Adipose tissue (tissue), 3 donors: Measurements from ENCODE around the gene OPA3. TPM values are rescaled to one million over a fixed set of nuclear protein-coding genes. Genes with fewer than 3 reads are reported as not detected.

Source experiments
- H3K27ac ChIP-seq: one replicate; pipeline ENCODE4 v1.5.1; 2013; ENCODE audit warnings: low read depth, low read length
- WGBS, 3 donors: extraction: QIAGEN DNeasy Blood & Tissue Kit; methylation state at CpG; one replicate each; pipeline ENCODE4 v1.1.7; 2013; 5-methylcytosine and 5-hydroxymethylcytosine counted together
- polyA plus RNA-seq, 3 donors: library from polyadenylated mRNA; stranded (reverse); fragments of 200-250 nt; gene quantifications; one replicate each; pipeline ENCODE4 v1.2.3, GENCODE V29; 2013
- donor health status: healthy with polysubstance abuse.
- donor health status: Bipolar disorder and iron deficiency.
- donor health status: healthy.

The OPA3 gene
- polyA plus RNA-seq, 3 donors: 3.1 to 6.7 (median 3.5) TPM

DNA sequence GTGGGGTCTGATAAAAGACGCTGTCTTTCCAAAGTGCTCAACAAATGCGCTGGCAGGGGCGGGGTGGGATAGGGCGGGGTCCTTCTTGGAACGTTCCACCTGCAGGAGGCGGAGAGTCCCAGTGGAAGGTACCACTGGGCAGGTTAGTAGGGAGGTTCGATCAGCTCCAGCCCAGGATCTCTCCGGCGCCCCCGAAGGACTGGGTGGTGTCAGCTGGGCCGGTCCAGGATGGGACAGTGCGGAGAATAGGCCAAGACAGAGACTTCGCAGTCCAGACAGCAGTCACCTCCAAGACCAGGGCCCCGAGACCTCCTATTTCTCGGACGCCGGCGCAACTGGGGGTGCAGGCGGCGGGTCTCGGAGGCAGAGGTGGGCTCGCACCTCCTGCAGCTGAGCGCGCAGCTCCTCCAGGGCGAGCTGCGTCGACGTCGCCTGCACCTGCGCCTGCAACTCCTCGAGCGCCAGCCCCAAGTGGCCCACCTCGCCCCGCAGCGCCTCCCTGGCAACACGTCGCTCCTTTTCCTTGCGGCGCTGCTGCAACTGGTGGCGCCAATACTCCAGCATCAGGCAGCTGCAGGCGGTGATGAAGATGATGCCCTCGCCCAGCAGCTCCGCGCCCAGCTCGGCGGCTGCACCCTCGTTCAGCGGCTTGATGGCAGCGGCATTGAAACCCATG, 55.7 kb downstream of the OPA3 start:
- no peak overlapping the region for H3K27ac ChIP-seq
- 5 to 12% (median 10%) methylated on average over 48 to 49 of the region's 49 CpGs for WGBS, 3 donors

DNA sequence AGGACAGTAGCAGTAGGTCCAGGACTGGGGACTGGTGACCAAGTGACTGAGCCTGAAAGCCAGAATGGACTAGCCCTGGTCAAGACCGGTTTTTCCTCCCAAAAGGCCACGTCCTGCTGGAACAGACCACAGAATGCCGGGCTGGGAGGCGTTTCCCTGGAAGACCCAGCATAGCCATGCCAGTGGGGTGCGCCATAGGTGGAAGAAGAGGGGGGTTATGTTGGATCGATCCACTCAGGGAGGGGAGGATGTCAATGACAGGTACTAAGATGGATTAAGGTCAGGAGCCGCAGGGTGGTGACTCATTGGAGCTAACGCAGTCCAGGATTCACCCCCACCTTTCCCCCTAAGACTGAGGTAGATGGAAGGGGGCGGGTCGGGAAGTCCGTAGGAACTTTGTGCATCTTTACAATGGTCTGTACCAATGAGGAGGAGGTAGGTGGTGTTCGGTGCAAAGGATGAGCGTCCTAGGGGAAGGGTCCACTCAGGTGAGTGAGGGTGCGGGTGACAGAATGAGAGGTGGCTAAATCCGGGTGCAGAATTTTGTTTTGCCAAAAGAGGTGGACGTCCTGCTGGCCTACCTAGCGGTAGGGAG, 56.4 kb downstream of the OPA3 start:
- 15 to 49% (median 38%) methylated on average over 17 of the region's 17 CpGs for WGBS, 3 donors
- no peak overlapping the region for H3K27ac ChIP-seq

DNA sequence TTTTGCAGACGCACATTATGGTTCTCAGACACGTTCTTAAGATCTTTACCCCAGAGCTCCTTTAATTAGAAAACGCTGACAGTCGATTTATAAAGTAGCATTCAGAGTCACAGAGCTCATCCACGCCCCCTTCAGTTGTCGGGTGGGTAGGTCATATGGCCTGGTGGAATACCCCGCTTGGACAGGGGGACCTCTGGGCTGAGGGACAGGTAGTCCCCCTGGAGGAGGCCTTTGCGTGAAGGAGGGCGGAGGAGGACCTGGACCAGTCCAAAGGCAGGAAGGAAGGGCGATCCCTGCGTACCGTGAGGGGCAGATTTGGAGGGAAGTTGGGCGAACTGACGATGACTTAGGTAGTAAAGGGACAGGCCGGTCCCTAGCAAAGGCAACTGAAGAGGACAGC, 56.9 kb downstream of the OPA3 start:
- WGBS, 3 donors: 72 to 79% (median 75%) methylated on average over 15 of the region's 15 CpGs
- no peak overlapping the region for H3K27ac ChIP-seq

DNA sequence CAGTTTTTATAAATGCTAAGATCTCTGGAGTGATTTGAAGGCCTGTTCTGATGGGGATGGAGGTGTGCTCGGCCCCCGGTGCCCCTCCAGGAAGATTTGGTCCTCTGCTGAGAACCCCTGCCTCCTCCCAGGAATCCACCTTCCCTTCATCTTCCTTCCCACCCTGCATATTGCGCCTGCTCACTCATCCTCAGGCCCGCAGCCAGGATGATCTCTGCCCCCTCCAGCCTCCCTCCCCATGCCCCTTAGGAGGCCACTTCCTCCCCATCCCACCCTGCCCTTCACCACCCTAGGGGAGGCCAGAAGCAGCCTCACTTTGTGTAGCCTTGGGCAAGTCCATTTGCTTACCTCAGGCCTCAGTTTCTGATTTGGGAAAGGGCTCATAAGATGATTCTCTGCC, 57.6 kb downstream of the OPA3 start:
- WGBS, 3 donors: 89 to 95% (median 91%) methylated on average over 4 of the region's 4 CpGs
- H3K27ac ChIP-seq: no peak overlapping the region

DNA sequence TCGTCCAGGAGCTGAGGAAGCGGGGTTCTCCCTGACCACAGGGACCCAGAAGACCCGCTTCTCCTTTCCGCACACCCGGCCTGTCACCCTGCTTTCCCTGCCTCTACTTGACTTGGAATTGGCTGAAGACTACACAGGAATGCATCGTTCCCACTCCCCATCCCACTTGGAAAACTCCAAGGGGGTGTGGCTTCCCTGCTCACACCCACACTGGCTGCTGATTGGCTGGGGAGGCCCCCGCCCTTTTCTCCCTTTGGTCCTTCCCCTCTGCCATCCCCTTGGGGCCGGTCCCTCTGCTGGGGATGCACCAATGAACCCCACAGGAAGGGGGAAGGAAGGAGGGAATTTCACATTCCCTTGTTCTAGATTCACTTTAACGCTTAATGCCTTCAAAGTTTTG, 58.5 kb downstream of the OPA3 start:
- no peak overlapping the region for H3K27ac ChIP-seq
- 52 to 77% (median 59%) methylated on average over 9 of the region's 9 CpGs for WGBS, 3 donors

DNA sequence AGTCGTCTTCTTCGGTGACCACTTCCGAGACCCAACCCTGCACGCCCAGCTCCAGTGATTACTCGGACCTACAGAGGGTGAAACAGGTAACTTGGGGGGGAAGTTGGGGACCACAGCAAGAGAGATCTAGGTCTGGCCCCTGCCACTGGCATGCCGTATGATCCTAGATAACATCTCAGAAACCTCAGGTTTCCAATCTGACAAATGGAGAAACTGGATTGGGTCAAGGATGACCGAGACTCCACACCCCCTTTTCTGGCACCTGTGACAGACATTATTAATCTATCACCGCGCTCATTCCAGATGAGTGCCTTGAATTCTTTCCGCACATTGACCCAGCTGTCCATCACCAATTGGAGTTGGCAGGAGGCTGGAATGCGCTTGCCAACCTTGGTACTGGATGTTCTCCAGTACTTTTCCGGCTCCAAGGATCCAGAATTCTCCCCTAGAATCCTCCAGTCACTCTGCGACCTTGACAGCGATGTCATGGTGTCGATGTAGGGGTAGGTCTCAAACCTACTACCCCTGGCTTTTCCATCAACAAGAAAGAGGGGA, 60.0 kb downstream of the OPA3 start:
- H3K27ac ChIP-seq: no peak overlapping the region
- WGBS, 3 donors: 56 to 91% (median 90%) methylated on average over 14 to 15 of the region's 15 CpGs

DNA sequence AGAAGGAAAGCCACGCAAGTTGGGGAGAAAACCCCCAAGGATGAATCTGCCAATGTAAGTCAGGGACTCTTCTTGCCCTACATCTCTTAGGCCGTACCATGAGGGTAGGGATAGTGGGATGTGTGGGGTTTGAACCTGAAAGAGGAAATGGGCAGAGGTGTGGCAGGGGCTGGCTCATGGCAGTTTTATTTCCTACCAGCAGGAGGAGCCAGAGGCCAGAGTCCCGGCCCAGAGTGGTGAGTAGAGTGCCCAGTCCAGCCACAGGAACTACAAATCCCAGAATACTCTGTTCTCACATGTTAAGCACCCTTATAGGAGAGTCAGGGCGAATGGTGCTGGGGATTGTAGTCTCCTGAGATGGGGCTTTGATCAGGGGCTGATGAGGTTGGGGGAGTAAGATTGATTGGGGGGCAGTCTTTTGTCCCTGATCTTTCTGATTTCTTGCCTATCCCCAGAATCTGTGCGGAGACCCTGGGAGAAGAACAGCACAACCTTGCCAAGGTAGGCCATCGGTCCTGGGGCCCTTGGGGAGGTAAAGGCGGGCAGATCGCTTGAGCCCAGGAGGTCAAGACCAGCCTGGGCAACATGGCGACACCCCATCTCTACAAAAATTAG, 60.9 kb downstream of the OPA3 start:
- no peak overlapping the region for H3K27ac ChIP-seq
- 66 to 70% (median 68%) methylated on average over 9 of the region's 9 CpGs for WGBS, 3 donors

DNA sequence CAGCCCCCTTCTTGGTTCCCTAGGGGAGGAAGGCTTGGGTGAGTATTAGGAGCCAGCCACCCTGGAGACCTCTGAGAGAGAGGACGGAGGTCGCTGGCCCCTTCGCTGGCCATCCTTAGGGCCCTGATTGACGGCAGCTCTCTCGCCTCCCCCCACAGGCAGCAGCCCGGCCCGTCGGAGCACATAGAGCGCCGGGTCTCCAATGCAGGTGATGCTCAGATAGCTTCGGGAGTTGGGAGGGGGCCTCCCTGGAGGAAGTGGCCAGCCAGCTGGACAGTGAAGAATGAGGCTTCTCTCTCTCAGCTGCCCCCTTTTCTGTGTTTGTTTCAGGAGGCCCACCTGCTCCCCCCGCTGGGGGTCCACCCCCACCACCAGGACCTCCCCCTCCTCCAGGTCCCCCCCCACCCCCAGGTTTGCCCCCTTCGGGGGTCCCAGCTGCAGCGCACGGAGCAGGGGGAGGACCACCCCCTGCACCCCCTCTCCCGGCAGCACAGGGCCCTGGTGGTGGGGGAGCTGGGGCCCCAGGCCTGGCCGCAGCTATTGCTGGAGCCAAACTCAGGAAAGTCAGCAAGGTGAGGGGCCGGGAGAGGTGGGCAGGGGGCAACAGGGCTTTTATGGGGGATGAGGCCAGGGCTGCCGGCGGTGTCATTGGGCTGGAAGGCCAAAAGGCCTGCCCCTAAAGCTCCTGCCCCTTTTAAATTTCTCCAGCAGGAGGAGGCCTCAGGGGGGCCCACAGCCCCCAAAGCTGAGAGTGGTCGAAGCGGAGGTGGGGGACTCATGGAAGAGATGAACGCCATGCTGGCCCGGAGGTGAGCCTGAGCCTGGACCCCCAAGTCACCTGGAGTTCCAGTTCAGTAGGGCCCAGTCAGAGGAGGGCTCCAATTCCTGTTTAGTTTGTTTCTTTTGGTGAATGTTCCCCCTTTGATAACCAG, 62.3 kb downstream of the OPA3 start:
- 86 to 88% (median 87%) methylated on average over 23 to 24 of the region's 24 CpGs for WGBS, 3 donors
- no peak overlapping the region for H3K27ac ChIP-seq

DNA sequence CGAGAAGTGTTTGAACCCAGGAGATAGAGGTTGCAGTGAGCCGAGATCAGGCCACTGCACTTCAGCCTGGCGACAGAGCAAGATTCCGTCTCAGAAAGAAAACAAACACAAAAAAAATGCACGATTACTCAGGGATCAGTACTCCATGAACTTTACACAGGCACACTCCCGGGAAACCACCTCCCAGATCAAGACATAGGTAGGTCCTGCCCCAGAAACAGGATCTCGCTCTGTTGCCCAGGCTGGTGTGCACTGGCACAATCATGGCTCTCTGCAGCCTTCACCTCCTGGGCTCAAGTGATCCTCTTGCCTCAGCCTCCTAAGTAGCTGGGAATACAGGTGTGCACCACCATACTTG, 66.2 kb downstream of the OPA3 start:
- H3K27ac ChIP-seq: no peak overlapping the region
- 72 to 91% (median 87%) methylated on average over 7 of the region's 7 CpGs for WGBS, 3 donors

DNA sequence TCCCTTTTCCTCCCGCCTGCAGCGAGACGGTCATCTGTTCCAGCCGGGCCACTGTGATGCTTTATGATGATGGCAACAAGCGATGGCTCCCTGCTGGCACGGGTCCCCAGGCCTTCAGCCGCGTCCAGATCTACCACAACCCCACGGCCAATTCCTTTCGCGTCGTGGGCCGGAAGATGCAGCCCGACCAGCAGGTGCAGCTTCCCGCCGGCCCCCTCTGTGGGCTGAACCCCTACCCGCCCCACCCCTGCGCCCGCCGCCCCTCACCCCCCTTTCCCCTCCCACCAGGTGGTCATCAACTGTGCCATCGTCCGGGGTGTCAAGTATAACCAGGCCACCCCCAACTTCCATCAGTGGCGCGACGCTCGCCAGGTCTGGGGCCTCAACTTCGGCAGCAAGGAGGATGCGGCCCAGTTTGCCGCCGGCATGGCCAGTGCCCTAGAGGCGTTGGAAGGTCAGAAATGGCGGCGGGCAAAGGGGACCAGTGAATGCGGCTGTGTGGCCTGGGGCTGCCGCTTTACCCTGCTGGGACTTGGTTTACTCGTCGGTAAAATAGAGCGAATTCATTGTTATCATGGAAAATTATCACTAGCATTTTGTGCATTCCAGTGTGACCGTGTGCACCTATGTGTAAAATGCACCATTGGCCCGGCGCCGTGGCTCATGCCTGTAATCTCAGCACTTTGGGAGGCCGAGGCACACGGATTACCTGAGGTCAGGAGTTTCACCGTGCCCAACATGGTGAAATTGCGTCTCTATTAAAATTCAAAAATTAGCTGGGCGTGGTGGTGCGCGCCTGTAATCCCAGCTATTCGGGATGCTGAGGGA, 66.7 kb downstream of the OPA3 start:
- no peak overlapping the region for H3K27ac ChIP-seq
- 83 to 88% (median 88%) methylated on average over 44 to 50 of the region's 50 CpGs for WGBS, 3 donors

DNA sequence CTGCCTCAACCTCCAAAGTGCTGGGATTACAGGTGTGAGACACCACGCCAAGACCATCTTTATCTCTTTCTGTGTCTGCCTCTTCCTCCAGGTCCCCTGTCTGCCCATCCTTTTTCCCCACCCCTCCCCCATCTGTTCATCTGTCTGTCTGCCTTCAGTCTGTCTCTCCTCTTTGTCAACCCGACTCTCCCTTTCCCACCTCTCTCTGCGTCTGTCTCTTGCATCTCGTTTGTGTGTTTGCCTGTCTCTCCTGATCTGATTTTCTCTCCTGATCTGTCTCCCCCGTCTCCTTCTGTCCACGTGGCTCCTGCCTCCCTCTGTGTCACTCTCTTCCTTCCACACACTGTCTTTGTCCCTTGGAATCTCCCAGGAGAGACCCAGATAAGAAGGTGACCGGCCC, 67.4 kb downstream of the OPA3 start:
- no peak overlapping the region for H3K27ac ChIP-seq
- 66 to 74% (median 69%) methylated on average over 7 of the region's 7 CpGs for WGBS, 3 donors

DNA sequence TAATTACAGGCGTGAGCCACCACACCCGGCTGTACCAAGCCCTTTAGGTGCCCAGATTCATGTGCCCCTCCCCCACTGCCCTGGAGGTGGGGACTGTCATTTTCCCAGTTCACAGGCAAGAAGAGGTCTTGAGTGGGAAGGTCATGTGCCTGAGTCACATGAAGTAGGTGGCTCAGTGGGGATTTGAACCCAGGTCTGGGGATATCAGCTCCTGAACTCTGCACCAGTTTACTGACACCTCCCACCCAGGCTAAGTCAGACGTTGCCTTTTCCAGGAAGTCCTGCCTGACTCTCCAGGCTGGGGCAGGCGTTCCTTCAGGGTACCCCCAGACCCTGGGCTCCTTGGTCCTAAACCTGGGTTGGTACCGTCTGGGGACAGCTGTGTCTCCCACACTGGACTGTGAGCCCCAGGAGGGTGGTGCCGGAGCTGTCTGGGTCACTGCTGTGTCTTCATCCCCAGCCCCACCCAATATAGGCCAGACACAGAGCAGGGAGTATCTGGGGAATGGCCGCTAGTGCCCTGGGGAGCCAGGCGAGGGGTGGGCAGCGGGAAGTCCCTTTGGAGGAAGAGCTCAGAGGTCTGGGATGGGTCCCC, 68.7 kb downstream of the OPA3 start:
- WGBS, 3 donors: 46 to 79% (median 56%) methylated on average over 9 of the region's 9 CpGs
- H3K27ac ChIP-seq: no peak overlapping the region

DNA sequence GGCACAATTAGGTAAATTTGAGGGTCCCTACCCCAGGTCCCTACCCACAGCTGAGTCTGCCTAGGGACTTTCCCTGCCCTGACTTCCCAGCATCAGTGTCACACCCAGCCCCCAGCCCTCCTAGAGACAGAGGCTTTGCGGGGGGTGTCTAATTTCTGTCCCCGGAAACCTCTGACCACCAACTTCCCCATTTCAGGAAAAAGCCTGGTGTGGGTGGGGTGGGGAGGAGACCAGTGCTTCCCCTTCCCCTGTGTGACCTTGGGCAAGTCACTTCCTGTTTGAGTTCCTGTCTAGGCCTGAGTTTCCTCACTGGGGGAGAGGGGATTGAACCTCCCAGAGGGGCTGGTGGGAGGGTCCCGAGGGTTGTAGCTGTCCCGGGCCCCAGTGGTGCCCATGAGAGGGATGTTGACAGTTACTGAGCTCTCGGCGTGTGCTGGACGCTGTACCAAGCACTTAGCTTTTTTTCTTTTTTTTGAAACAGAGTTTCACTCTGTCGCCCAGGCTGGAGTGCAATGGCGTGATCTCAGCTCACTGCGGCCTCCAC, 69.4 kb downstream of the OPA3 start:
- H3K27ac ChIP-seq: peak overlapping the region; percentile 60
- 45 to 69% (median 50%) methylated on average over 10 of the region's 10 CpGs for WGBS, 3 donors

DNA sequence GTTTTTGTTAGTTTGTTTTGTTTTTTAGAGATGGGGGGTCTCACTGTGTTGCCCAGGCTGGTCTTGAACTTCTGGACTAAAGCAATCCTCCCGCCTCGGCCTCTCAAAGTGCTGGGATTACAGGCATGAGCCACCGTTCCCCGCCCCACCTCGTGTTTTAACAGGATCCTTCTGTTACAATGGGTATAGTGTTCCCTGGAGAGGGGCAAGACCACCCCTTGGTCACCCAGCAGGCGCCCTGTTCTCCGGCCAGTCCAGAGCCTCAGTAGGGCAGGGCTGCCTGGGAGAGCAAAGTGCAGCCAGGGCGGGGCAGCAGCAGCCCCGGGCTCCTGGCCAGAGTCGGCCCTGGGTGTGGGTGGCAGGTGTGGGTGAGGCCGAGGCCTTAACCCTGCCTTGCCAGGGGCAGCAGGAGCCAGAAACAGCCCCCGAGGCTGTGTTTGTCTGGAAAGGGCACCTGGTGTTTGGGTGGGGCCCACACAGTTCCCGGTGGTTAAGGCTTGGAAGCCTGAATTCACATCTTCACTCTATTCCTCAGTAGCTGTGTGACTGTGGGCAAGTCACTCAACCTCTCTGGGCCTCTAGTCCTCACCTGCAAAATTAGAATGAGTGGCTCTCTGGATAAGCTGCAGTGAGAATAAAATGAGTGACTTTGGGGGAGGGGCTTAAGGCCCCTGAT, 70.1 kb downstream of the OPA3 start:
- H3K27ac ChIP-seq: peak overlapping the region; percentile 60
- 20 to 46% (median 43%) methylated on average over 13 of the region's 13 CpGs for WGBS, 3 donors

DNA sequence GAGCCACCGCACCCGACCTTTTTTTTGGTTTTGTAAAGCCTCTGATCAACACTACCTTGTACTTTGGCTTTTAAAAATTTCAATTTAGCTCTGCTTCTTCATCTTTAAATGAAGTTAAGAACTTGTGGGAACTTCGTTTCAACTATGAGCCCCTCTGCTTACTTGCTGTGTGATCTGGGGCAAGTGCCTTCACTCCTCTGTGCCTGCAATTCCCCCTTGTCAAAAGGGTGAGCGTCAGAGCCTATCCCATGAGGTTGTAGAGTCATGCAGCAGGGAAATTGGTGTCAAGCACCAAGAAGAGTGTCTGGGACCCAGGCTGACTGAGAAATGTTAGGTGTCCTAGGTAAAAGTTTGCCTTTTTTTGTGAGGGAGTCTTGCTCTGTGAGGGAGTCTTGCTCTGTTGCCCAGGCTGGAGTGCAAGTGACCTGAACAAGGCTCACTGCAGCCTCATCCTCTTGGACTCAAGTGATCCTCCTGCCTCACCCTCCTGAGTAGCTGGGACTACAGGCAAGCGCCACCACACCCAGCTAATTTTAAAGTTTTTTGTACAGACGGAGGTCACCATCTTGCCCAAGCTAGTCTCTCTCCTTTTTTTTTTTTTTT, 71.6 kb downstream of the OPA3 start:
- no peak overlapping the region for H3K27ac ChIP-seq

DNA sequence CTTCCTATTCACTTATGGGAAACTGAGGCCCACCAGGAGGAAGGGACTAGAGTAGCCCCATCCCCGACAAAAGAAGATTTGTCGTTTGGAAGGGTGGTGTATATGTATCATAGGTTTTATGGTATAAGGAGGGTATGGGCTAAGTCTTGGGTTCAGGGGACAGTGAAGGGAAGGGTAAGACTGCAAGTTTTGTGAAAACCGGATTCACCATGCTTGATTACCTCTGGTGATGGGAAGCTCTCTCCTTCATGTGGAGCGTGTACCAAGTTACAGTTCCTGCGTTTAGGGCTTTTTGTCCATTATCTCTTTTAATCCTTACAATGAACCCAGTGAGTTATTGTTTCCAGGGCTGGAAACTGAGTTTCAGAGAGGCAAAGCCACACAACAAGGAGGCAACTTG, 73.5 kb downstream of the OPA3 start:
- WGBS, 3 donors: 86 to 92% (median 91%) methylated on average over 5 of the region's 5 CpGs
- H3K27ac ChIP-seq: no peak overlapping the region

More for the DNA sequence above, 71.6 kb downstream of the OPA3 start:
- 83 to 87% (median 85%) methylated on average over 6 of the region's 6 CpGs for WGBS, 3 donors
